HG02981 (cell line): Measurements from ENCODE around the gene RTCB.
"Not testable (repeated sequence)": the region's sequence is repeated elsewhere in the genome, so short reads cannot be mapped to it uniquely, and the experiment has no call there.

Experiments used
- ATAC-seq: cut with Tn5 transposase; IDR thresholded peaks from one replicate; pipeline ENCODE4 v1.9.1; 2021; ENCODE audit warnings: mild to moderate bottlenecking, moderate library complexity; ENCODE audit not compliant: unreplicated experiment

The RTCB gene

DNA sequence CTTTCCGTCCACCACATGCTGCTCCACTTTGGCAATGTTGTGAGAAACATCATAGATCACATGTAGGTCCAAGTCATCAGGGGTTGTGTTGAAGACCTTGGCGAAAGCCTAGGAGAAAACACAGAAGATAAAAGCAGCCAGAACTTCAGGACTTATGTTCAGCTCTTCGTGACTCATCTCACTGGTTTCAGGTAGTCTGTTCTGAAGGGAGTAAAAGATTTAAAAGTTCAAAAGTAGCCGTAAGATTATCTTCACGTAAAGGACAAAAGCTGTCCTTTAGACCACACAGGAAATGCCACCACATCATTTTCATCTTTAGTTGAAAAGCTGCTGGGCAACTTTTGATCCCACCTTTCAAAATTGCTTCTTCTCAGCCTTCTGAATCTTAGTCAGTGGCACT, 16.9 kb downstream of the RTCB start:
- no peak for ATAC-seq

DNA sequence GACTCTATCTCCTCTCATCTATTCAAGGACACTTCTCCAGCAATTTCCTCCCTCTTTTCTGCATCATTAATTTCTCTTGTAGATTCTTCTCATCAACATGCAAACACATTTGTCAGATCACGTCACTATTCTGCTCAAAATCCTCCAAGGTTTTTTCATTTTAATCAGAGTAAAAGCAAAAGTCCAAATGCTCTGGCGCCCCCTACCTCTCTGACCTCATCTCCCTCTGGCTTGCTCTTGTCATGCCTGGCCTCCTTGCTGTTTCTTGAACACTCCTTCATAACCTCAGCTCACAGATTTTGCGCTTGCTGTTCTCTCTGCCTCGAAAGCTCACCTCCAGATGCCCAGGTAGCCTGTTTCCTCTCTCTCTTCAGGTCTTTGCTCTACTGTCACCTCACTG, 22.4 kb downstream of the RTCB start:
- no peak for ATAC-seq

DNA sequence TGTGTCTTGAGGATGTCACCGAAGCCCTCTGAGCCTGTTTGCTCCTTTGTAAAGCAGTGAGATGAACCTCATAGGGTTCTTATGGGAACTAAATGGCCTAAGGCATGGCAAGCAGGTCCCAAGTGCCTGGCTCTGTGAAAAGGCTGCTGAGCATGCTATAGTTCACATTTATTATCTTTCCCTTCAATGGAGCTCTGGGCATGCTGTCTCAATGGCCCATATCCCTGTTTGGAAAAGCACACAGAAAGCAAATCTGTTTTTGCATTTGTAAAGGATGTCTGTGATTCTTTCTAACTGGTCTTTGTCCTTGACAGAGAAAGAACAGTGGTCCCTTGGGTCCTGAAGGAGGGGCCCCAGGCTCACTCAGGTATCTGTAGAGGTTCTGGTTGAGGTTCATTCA, 26.4 kb downstream of the RTCB start:
- no peak for ATAC-seq

DNA sequence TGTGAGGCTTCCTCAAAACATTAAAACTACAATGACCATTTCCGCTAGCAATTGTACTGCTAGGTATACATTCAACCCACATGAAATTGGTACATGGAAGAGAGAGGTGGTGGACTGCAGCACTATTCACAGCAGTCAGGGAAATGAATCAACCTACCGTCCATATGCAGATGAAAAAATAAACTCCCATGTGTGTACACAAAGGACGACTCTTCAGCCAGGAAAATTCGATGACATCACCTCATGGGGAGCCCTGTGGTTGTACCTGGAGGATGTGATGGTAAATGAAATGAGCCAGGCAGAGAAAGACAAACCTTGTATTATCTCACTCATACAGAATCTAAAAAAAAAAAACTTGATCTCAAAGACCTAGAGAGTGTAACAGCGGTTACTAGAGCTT, 31.1 kb downstream of the RTCB start:
- ATAC-seq = no peak

DNA sequence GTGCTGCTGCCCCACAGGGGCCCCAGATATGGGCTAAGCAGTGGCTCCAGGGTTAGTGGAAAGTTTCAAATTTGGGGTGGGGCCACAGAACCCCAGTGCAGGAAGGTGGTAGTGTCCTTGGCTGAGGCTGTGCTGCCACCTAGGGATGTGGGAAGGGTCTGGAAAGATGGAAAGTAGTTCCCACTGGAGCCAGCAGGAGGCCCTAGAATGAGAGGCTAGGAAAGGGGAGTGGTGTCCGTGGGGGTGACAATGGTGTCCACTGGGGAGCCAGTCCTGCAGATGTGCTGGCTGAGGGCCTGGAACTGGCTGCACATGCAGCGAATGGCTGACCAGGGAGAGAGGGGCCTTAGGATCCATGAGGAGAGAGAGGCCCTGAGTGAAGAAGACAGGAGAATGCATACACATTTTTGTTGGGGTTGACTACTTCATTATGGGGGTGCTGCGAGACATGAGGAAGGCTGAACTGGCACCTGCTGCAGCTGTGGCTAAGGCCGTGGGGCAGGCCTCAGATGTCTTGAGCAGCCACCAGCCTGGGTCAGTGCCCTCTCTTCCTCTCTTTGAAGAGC, 33.3 kb downstream of the RTCB start:
- ATAC-seq = no peak

DNA sequence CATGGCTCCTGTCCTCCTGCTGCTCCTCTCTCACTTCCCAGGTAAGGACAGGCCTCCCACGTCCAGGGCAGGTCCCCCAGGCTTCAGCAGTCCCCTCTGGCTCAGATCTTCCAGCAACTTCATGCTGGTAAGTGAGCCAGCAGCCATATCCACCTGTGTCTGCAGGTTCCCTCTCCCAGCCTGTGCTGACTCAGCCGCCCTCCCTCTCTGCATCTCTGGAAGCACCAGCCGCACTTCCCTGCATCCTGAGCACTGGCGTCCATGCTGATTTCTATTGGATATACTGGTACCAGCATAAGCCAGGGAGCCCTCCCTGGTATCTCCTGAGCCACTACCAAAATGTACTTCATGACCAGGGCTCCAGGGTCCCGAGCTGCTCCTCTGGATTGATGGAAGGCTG, 35.4 kb downstream of the RTCB start:
- no peak for ATAC-seq

DNA sequence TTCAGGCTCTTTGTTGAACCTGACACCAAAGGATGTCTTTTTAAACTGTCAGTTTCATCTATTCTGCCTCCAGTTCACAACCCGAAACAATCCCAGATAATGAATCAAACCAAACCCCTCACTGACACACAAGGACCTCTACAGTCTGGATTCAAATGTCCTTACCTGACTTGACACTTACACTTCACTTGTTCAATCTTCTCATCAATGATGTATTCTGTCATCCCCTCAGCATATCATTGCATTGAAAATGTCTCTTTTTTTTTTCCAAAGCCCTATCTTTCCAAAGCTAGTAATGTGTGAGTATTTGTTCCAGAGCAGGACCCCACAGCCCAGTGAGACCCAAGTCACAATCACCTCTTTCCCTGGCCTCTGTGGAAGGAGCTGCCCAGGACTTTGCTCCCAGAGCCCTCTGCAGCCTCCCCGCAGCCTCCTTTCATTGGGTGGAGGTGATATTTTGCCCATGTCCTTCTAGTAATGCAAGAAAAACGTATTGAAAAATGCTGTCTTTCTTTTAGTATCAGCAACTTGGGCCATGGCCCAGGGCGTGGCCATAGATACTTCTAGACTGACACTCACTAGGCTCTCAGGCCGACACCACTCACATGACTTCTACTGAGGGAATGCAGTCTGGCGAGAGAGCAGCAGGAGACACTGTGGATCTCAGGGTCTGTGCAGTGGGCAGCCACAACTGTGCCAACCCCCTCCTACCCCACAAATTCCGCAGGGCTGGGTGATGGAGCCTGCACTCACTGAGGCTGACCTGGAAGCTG, 36.2 kb downstream of the RTCB start:
- no peak for ATAC-seq

DNA sequence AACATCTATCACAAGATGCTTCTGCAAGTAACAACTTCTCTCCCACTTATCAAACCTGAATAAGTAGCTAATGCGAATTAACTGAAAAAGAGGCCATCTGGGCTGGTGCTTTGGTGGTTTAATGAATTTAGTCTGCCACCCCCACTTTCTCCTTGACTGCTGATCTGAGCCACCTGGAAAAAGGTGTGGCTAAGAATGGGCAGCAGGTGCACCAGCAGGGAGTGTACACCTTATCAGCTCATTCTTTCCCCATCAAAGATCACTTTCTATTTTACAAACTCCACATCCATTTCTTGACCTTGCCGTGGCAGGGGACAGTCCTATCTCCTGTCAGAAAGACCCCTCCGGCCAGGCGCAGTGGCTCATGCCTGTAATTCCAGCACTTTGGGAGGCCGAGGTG, 47.8 kb downstream of the RTCB start:
- no peak for ATAC-seq

DNA sequence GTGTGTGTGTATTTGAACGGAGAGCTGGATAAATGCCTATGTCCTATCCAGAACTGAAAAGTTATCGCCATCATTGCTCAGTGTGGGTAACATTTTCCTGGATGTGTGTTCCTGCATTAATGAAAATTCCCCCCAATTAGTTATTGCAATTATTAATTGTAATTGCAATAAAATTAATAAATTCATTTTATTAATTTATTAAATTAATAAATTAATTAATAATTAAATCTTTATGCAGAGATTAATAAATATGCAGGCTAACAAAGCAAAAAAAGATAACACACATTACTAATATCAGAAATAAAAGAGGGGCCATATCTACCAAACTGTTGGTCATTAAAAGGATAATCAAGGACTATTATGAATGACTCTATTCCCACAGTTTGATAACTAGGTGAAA, 50.8 kb downstream of the RTCB start:
- no peak for ATAC-seq

DNA sequence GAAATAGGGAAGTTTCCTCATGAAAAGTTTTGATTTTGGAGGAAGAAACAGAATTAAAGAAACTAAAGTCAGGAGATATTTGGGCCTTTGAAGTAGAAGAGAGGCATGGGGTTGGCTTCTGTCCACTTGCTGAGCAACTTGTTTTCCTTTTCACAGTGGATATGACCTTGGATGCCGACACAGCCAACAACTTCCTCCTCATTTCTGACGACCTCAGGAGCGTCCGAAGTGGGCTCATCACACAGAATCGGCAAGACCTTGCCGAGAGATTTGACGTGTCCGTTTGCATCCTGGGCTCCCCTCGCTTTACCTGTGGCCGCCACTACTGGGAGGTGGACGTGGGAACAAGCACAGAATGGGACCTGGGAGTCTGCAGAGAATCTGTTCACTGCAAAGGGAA, 52.0 kb downstream of the RTCB start:
- not testable (repeated sequence) for ATAC-seq

DNA sequence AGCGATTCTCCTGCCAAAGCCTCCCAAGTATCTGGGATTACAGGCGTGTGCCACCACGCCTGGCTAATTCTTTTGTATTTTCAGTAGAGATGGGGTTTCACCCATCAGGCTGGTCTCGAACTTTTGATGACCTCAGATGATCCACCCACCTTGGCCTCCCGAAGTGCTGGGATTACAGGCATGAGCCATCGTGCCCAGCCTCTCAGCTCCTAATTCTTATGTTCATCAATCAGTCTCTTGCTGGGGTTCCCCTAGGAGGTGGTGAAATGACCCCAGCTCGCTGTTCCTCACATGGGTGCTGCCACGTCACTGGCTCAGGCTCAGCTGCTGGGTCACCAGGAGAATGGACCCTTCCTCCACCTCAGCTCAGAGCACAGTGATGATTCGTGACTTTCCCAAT, 54.5 kb downstream of the RTCB start, which contains the start of gene RFPL3:
TSS of gene RFPL3 (plus strand) at position 301 of the 400 bp plus-strand sequence. CDS start 205 bp downstream, outside the sequence.
- not testable (repeated sequence) for ATAC-seq

DNA sequence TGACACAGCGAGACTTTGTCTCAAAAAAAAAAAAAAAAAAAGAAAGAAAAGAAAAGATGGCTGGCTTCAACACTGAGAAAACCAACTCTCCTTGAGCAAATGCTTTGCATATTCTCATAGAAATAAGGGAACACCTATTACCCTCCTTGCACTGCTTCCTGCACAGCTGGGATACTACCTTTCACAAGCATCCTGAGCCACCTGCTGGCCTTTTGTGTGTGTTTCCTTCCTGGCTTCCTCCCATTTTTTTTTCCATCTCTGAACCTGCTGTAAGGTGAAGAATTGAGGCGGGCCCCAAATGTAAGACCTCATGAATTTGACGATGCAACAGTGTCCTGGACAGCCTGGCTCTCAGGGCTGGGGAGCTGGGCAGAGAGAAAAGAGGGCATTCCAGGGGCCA, 56.3 kb downstream of the RTCB start:
- ATAC-seq = no peak

DNA sequence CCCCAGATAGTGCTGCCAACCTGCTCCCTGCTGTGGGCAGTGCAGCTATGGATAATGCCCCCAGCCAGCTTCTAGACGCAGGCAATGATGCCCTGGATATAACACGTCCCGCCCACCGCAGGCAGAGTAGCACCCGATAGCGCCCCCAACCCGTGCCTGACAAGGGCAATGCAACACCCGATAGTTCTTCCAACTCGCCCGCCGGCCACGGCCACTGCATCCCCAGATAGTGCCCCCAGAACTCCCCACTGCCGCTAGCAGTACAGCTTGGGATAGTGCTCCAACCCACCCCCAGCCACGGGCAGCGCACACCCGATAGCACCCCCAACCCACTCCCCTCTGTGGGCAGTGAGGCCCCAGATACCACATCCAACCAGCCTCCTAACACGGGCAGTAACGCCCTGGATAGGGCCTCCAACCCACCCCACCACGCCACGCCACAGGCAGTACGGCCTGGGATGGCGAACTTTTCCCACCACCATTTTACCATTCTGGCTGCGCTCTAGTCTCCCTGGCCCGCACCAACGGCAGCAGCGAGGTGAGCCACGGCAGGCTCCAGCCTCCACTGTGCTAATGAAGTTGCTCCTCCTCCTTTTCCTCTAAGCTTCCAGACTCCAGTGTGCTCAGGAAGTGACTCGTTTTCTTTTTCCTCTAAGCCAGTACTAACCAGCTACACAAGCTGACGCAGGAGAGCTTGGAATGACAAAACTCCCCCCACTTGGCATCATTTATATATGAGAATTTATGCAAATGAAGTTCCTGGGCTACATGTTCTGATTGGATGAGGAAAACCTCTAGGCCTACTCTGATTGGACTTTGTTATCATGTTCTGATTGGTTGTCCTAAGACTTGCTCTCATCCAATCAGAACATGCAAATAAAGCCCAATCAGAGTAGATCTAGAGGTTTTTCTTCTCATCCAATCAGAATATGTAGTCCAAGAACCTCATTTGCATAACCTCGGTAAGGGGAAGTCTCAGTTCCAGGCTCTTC, 57.4 kb downstream of the RTCB start:
- no peak for ATAC-seq

DNA sequence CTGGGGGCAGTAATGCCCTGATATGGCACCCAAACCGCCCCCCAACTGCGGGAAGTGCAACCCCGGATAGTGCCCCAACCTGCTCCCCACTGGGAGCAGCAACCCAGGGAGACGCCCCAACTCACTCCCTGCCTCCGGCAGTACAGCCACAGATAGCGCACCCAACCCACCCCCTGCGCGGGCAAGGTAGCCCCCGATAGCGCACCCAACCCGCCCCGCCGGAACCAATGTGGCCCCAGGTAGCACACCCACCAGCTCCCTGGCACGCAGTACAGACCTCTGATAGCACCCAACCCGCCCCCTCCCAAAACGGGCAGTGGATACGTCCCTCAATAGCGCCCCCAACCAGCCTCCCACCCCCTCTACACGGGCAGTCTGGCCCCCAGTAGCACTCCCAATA, 58.2 kb downstream of the RTCB start:
- no peak for ATAC-seq

DNA sequence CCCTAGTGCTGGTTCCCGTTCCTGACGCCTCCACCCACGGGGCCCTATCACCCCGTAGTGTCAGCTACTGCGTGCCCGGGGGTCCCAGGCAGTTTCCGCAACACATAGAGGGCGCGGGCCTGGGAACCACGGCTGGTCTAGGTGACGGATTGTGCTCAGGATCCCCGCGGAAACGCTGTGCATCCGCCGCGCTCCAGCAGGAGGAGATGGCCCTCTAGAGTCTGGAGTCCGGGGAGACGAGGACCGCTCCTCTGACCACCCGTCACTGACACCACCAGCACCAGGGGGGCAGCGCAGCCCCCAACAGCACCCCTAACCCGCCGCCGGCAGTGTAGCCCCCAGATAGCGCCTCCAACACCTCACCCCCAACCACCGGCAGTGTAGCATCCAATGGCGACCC, 58.8 kb downstream of the RTCB start:
- ATAC-seq = no peak

DNA sequence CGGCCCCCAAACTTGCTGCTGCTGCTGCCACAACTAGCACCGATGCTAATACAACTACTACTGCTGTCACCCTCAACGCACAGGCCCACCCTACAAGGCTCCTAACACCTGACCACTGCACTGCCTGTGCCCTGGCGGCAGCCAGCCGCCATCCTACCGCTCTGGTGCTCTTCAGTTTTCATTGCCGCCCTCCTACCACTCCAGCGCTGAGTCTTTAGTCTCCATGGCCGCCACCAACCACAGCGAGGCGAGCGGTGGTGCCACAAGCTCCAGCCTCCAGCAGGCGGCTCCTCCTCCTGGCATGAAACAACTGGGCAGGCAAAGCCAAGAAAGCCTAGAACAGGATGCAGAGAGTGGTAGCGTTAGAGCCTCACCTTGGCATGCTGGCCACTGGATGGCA, 59.4 kb downstream of the RTCB start:
- ATAC-seq = no peak

DNA sequence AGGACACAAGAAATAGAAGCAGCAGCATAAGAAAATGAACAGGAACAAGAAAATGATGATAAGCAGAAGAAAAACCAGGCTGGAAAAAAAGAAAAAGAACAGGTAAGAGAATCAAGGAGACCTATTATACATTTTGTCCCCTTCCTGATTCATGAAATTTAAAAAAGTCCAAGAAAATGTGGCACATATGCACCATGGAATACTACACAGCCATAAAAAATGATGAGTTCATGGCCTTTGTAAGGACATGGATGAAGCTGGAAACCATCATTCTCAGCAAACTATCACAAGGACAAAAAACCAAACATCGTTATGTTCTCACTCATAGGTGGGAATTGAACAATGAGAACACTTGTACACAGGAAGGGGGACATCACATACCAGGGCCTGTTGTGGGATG, 60.2 kb downstream of the RTCB start:
- ATAC-seq = not testable (repeated sequence)

DNA sequence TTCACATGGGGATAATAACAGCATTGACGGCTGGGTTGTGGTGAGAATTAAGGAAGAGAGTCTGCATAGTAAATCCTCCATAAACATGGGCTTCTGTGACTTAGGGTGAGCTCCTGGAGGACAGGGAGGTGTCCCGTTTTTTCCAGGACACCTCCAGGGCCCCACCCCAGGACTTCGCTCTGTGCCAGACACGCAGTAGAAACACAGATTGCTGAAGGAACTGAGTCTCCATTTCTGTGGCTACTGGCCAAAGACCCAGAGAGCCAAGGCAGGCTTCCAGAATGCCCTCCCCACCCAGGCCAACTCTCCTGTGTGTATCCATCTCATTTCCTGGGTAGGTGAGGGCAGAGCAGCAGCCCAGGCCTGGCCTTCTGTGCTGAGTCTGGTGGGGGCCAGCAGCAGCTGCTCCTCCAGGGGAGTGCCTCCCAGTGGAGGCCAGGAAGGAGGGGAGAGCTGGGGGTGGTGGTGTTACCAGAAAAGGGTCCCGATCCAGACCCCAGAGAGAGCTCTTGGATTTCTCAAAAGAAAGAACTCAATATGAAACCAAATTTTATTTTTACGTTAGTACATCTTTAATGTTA, 63.9 kb downstream of the RTCB start:
- ATAC-seq = no peak

DNA sequence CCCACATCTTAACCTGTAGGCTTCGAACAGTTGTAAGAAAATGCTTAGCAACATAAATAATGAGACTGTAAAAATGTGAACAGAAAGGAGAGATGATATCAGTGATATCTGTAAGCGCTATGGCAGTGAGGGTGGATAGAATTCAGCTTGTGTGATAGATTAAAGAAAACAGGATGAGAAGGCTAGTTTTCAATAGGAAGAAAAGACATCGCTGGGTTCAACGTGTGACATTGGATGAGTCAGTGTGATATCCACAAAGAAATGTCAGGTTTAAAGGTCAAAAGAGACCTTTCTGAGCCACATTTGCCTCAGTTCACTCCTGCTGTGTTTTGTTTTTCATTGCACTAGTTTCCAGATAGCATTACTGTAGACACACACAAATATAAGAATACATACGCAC, 68.1 kb downstream of the RTCB start:
- ATAC-seq = no peak

DNA sequence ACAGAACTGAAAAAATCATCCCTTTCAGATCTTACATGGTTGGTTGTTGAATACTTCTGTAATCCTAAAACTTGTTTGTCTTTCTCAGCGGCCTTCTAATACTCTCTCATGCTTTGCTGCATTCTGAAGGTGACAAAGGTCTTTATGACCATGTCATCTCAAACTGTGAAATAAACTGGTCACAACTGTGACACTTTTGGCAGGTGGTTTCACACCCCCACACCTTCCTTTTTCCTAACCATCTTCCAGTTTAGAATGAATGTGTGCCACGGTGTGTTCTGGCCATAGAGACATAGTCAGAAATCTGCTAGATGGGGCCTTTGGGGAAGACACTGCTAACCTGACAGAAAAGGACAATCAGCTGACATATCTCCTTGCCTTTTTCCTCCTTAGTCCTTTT, 69.1 kb downstream of the RTCB start:
- ATAC-seq = no peak

DNA sequence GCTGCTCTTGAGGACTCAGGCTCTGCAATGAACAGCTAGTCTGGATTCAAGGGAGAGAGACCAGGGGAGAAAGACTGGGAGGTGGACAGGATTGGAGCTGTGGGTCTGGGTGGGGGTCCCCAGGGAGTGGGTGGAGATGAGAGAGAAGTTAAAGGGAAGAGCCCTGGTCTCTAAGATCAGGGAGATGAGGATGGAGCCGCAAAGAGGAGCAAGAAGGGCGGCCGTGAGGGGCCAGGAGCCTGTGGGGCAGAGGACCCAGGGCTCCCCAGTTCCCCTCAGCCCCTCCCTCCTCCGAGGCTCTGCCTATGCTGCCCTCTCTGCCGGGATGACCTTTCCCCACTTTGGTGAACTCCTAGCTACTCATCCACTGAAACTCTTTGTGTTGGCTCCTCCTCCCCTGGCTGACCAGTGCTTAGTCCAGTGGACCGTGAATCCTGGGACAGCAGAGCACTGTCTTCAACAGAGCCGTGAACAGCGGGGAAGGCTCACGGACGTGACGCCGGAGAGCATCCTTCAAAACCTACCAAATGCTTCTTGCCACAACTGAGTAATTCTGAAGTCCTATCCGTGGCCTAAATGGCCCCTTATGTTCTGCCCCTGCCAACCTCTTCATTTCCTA, 70.8 kb downstream of the RTCB start:
- ATAC-seq = no peak
